Measurements from ENCODE around the gene PRICKLE4.

PRICKLE4 gene

DNA sequence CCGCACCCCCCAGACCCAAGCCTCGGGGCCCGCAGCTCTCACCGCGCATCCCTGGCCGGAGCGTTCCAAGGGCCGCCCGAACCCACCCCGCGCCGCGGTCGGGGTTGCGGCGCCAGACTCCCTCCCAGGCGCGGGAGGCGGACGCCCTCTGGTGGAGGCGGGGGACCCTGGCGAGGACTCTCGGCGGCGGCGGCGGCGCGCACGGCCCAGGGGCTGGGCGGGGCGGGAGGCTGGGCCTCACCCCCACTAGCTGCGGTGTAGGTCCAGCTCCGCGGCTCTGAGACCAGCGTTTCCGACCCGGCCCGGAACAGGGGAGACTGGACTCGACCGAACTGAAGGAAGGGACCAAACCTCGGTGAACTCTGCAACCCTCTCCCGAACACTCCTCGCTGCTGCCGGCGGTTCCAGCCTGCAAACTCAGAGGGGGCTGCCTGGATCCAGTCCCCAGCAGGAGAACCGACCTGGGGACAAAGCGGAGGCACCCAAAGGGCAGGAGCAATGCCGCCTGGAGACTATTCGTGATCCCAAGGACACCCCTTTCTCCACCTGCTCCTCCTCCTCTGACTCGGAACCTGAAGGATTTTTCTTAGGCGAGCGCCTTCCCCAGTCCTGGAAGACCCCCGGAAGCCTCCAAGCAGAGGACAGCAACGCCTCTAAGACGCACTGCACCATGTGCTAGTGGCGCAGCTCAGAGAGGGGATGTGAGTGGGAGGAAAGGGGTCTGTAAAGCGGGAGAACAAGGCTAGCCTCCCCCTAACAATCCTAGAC, 6.1 kb downstream of the PRICKLE4 start (continued):
- TF ChIP-seq ZNF701 (tag by site-specific recombination; IDR thresholded peaks at IDR 0.05) = no peak
- TF ChIP-seq, protein P1, sequence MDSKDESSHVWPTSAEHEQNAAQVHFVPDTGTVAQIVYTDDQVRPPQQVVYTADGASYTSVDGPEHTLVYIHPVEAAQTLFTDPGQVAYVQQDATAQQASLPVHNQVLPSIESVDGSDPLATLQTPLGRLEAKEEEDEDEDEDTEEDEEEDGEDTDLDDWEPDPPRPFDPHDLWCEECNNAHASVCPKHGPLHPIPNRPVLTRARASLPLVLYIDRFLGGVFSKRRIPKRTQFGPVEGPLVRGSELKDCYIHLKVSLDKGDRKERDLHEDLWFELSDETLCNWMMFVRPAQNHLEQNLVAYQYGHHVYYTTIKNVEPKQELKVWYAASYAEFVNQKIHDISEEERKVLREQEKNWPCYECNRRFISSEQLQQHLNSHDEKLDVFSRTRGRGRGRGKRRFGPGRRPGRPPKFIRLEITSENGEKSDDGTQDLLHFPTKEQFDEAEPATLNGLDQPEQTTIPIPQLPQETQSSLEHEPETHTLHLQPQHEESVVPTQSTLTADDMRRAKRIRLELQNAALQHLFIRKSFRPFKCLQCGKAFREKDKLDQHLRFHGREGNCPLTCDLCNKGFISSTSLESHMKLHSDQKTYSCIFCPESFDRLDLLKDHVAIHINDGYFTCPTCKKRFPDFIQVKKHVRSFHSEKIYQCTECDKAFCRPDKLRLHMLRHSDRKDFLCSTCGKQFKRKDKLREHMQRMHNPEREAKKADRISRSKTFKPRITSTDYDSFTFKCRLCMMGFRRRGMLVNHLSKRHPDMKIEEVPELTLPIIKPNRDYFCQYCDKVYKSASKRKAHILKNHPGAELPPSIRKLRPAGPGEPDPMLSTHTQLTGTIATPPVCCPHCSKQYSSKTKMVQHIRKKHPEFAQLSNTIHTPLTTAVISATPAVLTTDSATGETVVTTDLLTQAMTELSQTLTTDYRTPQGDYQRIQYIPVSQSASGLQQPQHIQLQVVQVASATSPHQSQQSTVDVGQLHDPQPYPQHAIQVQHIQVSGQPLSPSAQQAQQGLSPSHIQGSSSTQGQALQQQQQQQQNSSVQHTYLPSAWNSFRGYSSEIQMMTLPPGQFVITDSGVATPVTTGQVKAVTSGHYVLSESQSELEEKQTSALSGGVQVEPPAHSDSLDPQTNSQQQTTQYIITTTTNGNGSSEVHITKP (tag by site-specific recombination; IDR thresholded peaks at IDR 0.05) = peak; percentile 81
- TF ChIP-seq SCRT2 (tag by site-specific recombination; IDR thresholded peaks at IDR 0.05) = no peak
- no peak for TF ChIP-seq ZNF366 (tag by site-specific recombination; conservative IDR thresholded peaks at IDR 0.05)
- 0 out of 2 replicates have a peak, but pooled peaks have one; percentile 16 for TF ChIP-seq ZNF391 (tag by site-specific recombination; IDR thresholded peaks at IDR 0.05; ENCODE audit: borderline replicate concordance, low read depth)
- TF ChIP-seq ZIC2 (tag by site-specific recombination; IDR thresholded peaks at IDR 0.05) = 0 out of 2 replicates have a peak, but pooled peaks have one; percentile 17
- peak; percentile 87 for TF ChIP-seq GLIS2 (tag by site-specific recombination; IDR thresholded peaks at IDR 0.05)
- TF ChIP-seq, protein P2, sequence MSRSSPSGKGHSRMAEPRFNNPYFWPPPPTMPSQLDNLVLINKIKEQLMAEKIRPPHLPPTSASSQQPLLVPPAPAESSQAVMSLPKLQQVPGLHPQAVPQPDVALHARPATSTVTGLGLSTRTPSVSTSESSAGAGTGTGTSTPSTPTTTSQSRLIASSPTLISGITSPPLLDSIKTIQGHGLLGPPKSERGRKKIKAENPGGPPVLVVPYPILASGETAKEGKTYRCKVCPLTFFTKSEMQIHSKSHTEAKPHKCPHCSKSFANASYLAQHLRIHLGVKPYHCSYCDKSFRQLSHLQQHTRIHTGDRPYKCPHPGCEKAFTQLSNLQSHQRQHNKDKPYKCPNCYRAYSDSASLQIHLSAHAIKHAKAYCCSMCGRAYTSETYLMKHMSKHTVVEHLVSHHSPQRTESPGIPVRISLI (tag by site-specific recombination; IDR thresholded peaks at IDR 0.05) = no peak

DNA sequence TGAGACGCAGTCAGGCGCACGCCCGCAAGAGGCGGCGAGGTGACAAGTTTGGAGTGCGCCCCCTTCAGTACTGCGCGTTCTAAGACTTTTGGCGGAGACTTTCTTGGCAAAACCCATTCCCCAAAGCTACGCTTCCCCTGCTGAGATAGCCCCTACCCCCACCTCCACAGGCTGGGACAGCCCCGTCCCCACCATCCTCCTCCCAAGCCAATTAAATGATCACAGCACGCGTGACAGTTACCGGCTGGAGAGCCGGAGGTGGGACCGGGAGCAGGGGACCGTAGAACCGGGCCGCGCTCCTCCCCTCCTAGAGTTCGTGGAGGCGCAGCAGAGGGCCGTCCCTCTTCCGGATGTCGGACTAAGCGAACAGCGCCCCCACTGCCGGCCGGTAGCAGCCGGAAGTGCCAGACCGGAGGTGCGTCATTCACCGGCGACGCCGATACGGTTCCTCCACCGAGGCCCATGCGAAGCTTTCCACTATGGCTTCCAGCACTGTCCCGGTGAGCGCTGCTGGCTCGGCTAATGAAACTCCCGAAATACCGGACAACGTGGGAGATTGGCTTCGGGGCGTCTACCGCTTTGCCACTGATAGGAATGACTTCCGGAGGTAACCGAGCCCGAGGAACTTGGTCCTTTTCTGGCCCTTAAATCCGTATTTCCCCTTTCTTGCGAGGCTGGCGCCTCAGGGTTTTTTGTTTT, 6.8 kb downstream of the PRICKLE4 start, which contains the start of gene TOMM6:
Gene TOMM6, plus strand, starts transcription at position 476 of the 699 bp plus-strand sequence. Its CDS starts 4 bp downstream, at position 480.
- H3K9me3 ChIP-seq (ENCODE audit: control insufficient read depth, insufficient read depth, low read depth, low read length) = no peaks in the 10 kb centered on the region
- CTCF ChIA-PET = interaction anchor here (0.5 to 10.9 kb wide), 70 partner anchors 10 to 951 kb away, joined by 3 to 192 read pairs (median 4); partner anchors contain the start of genes BYSL, MED20, TAF8 and TFEB
- H3K36me3 ChIP-seq (ENCODE audit: control insufficient read depth in 2 of 2, insufficient read depth in 1 of 2, low read length in 2 of 2) = peaks cover 11 to 47% of the 10 kb centered on the region in 2 experiments
- H3K4me3 ChIP-seq (ENCODE audit: low read depth, low read length) = peak within 1 kb of the TSS; percentile 67
- H3K27ac ChIP-seq (ENCODE audit: extremely low read depth, low read depth, low read length) = peak within 1 kb of the TSS; percentile 67
- POLR2A ChIA-PET = interaction anchor here (0.6 to 4.3 kb wide), 19 partner anchors 9 to 1092 kb away, joined by 3 to 34 read pairs (median 4); partner anchors contain the start of genes BYSL, MED20, RPL7L1 and TAF8
- H3K4me1 ChIP-seq (ENCODE audit: control insufficient read depth, insufficient read depth, low read length) = no peaks in the 10 kb centered on the region; the same call in 1 of the 2 replicates
- peak; percentile 10 for TF ChIP-seq KLF1 (tag by site-specific recombination; IDR thresholded peaks at IDR 0.05)
- TF ChIP-seq KLF10 (tag by site-specific recombination; IDR thresholded peaks at IDR 0.05) = peak; percentile 71; the same call in 1 of the 2 replicates
- TF ChIP-seq ZNF560 (tag by site-specific recombination; IDR thresholded peaks at IDR 0.05; ENCODE audit: borderline replicate concordance) = no peak
- TF ChIP-seq, protein P3, sequence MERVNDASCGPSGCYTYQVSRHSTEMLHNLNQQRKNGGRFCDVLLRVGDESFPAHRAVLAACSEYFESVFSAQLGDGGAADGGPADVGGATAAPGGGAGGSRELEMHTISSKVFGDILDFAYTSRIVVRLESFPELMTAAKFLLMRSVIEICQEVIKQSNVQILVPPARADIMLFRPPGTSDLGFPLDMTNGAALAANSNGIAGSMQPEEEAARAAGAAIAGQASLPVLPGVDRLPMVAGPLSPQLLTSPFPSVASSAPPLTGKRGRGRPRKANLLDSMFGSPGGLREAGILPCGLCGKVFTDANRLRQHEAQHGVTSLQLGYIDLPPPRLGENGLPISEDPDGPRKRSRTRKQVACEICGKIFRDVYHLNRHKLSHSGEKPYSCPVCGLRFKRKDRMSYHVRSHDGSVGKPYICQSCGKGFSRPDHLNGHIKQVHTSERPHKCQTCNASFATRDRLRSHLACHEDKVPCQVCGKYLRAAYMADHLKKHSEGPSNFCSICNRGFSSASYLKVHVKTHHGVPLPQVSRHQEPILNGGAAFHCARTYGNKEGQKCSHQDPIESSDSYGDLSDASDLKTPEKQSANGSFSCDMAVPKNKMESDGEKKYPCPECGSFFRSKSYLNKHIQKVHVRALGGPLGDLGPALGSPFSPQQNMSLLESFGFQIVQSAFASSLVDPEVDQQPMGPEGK (tag by site-specific recombination; IDR thresholded peaks at IDR 0.05) = peak; percentile 85
- no peak for TF ChIP-seq ZNF544 (tag by site-specific recombination; IDR thresholded peaks at IDR 0.05)
- TF ChIP-seq BCL11B (tag by site-specific recombination; IDR thresholded peaks at IDR 0.05; ENCODE audit: low read depth) = peak; percentile 92
- TF ChIP-seq ZNF521 (tag by site-specific recombination; IDR thresholded peaks at IDR 0.05) = no peak
- TF ChIP-seq SETDB1 (IDR thresholded peaks at IDR 0.05; ENCODE audit: insufficient read length, low read length) = peak; percentile 32
- TF ChIP-seq ZNF426 (tag by site-specific recombination; IDR thresholded peaks at IDR 0.05) = no peak
- peak; percentile 52 for TF ChIP-seq ZSCAN30 (tag by site-specific recombination; IDR thresholded peaks at IDR 0.05)
- TF ChIP-seq ZNF610 (tag by site-specific recombination; IDR thresholded peaks at IDR 0.05; ENCODE audit: borderline replicate concordance) = no peak
- TF ChIP-seq REPIN1 (tag by site-specific recombination; IDR thresholded peaks at IDR 0.05; ENCODE audit: low read depth) = no peak
- TF ChIP-seq SP7 (tag by site-specific recombination; IDR thresholded peaks at IDR 0.05) = peak; percentile 77
- TF ChIP-seq HOXC10 (CRISPR knock-in tag; IDR thresholded peaks at IDR 0.05) = no peak
- 0 out of 2 replicates have a peak, but pooled peaks have one; percentile 7 for TF ChIP-seq IKZF3 (tag by site-specific recombination; IDR thresholded peaks at IDR 0.05)
- no peak for TF ChIP-seq HOXA7 (CRISPR knock-in tag; IDR thresholded peaks at IDR 0.05; ENCODE audit: borderline replicate concordance)
- TF ChIP-seq ZNF391 (tag by site-specific recombination; IDR thresholded peaks at IDR 0.05; ENCODE audit: borderline replicate concordance, low read depth) = peak; percentile 88; the same call in 1 of the 2 replicates
- TF ChIP-seq, protein P4, sequence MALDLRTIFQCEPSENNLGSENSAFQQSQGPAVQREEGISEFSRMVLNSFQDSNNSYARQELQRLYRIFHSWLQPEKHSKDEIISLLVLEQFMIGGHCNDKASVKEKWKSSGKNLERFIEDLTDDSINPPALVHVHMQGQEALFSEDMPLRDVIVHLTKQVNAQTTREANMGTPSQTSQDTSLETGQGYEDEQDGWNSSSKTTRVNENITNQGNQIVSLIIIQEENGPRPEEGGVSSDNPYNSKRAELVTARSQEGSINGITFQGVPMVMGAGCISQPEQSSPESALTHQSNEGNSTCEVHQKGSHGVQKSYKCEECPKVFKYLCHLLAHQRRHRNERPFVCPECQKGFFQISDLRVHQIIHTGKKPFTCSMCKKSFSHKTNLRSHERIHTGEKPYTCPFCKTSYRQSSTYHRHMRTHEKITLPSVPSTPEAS (tag by site-specific recombination; IDR thresholded peaks at IDR 0.05) = no peak
- TF ChIP-seq OVOL3 (tag by site-specific recombination; IDR thresholded peaks at IDR 0.05) = no peak
- TF ChIP-seq MEIS1 (CRISPR knock-in tag; IDR thresholded peaks at IDR 0.05; ENCODE audit: borderline replicate concordance) = no peak
